Activated naive CD4-positive, alpha-beta T cell treated with anti-CD3 and anti-CD28 coated beads, Interleukin-2, amount 50 U/mL, for 72 hours (primary cell): ENCODE data around the gene MYPOP. TPM values are rescaled to one million over a fixed set of nuclear protein-coding genes. Genes with fewer than 3 reads are reported as not detected.

Experiments
- ATAC-seq, 2 donors: fragments of 150-1000 bp; cut with Tn5 transposase; 2 replicates each; pipeline ENCODE4 v1.10.0; 2021; ENCODE audit warnings: mild to moderate bottlenecking in 2 of 2, moderate library complexity in 2 of 2
- DNase-seq, 2 donors: peaks; one replicate each; pipeline ENCODE4 v3.0.0; 2021 to 2022; ENCODE audit warnings: low spot score in 2 of 2
- H3K27ac Mint-ChIP-seq, 2 donors: one replicate each; pipeline ENCODE4 v1.8.0; 2022; ENCODE audit warnings: mild to moderate bottlenecking in 2 of 2, mixed read lengths in 2 of 2
- H3K36me3 Mint-ChIP-seq, 2 donors: one replicate each; pipeline ENCODE4 v1.8.0; 2022; ENCODE audit warnings: mixed read lengths in 2 of 2
- H3K9me3 Mint-ChIP-seq, 2 donors: one replicate each; pipeline ENCODE4 v1.8.0; 2022; ENCODE audit warnings: mixed read lengths in 2 of 2
- total RNA-seq, 2 donors: library from RNA; stranded (reverse); gene quantifications; one replicate each; pipeline ENCODE4 v1.2.3, GENCODE V29; 2022

MYPOP gene
- total RNA-seq, 2 donors from 2014 or later = 8.3 to 9.1 TPM

- H3K27ac Mint-ChIP-seq = no peak overlapping the region
- no peak for ATAC-seq
- no peaks in the 10 kb centered on the region for H3K36me3 Mint-ChIP-seq
- DNase-seq = no peak
- no peaks in the 10 kb centered on the region for H3K9me3 Mint-ChIP-seq
Observed at GRCh38 chr19:45890877-45891276, 11.5 kb downstream of the MYPOP start.

GRCh38 chr19:45889210-45889885 lies 13.1 kb downstream of the MYPOP start:
- no peaks in the 10 kb centered on the region for H3K9me3 Mint-ChIP-seq
- no peaks in the 10 kb centered on the region for H3K36me3 Mint-ChIP-seq
- no peak for DNase-seq
- H3K27ac Mint-ChIP-seq = peak overlapping the region in 1 of 2 donors; percentile 75
- ATAC-seq = no peak

- H3K27ac Mint-ChIP-seq = peak overlapping the region; percentile 86 to 95
- no peaks in the 10 kb centered on the region for H3K9me3 Mint-ChIP-seq
- no peak for ATAC-seq
- no peak for DNase-seq
- no peaks in the 10 kb centered on the region for H3K36me3 Mint-ChIP-seq
Observed at GRCh38 chr19:45887200-45887710, 15.2 kb downstream of the MYPOP start.

GRCh38 chr19:45886427-45887199 lies 15.8 kb downstream of the MYPOP start:
- DNase-seq (peak; percentile 88 to 91), ATAC-seq (peak; percentile 85 to 87)
- H3K36me3 Mint-ChIP-seq = no peaks in the 10 kb centered on the region
- H3K9me3 Mint-ChIP-seq = no peaks in the 10 kb centered on the region
- peak overlapping the region; percentile 86 to 95 for H3K27ac Mint-ChIP-seq

GRCh38 chr19:45885556-45886426 lies 16.6 kb downstream of the MYPOP start, which contains the start of gene IRF2BP1:
IRF2BP1 (minus strand) TSS chr19:45886141; CDS start chr19:45885774, 367 bp downstream.
- Mint-ChIP-seq H3K9me3 (no peaks in the 10 kb centered on the region), H3K36me3 (no peaks in the 10 kb centered on the region), H3K27ac (peak within 1 kb of the TSS; percentile 86 to 95)
- peak; percentile 62 to 78 for ATAC-seq
- peak; percentile 88 to 89 for DNase-seq

- ATAC-seq = peak in 1 of 2 donors; percentile 7
- no peak overlapping the region for H3K27ac Mint-ChIP-seq
- DNase-seq = peak in 1 of 2 donors; percentile 65
- no peaks in the 10 kb centered on the region for H3K9me3 Mint-ChIP-seq
- H3K36me3 Mint-ChIP-seq = no peaks in the 10 kb centered on the region
Observed at GRCh38 chr19:45884682-45885555, 17.5 kb downstream of the MYPOP start.

- Mint-ChIP-seq H3K9me3 (no peaks in the 10 kb centered on the region), H3K27ac (peak overlapping the region in 1 of 2 donors; percentile 56), H3K36me3 (no peaks in the 10 kb centered on the region)
- no peak for DNase-seq
- no peak for ATAC-seq
Observed at GRCh38 chr19:45883881-45884681, 18.3 kb downstream of the MYPOP start.

GRCh38 chr19:45883586-45883880 lies 18.9 kb downstream of the MYPOP start:
- DNase-seq (no peak), ATAC-seq (no peak)
- Mint-ChIP-seq H3K27ac (peak overlapping the region in 1 of 2 donors; percentile 56), H3K9me3 (no peaks in the 10 kb centered on the region), H3K36me3 (no peaks in the 10 kb centered on the region)

GRCh38 chr19:45882652-45883585 lies 19.5 kb downstream of the MYPOP start:
- ATAC-seq = peak; percentile 14 to 24
- peak; percentile 88 to 94 for DNase-seq
- peak overlapping the region; percentile 56 to 88 for H3K27ac Mint-ChIP-seq
- no peaks in the 10 kb centered on the region for H3K36me3 Mint-ChIP-seq
- no peaks in the 10 kb centered on the region for H3K9me3 Mint-ChIP-seq

- Mint-ChIP-seq H3K9me3 (no peaks in the 10 kb centered on the region), H3K36me3 (no peaks in the 10 kb centered on the region), H3K27ac (no peak overlapping the region)
- no peak for ATAC-seq
- no peak for DNase-seq
Observed at GRCh38 chr19:45881909-45882528, 20.4 kb downstream of the MYPOP start.

- H3K36me3 Mint-ChIP-seq = no peaks in the 10 kb centered on the region
- ATAC-seq (no peak), DNase-seq (no peak)
- H3K27ac Mint-ChIP-seq = no peak overlapping the region
- H3K9me3 Mint-ChIP-seq = no peaks in the 10 kb centered on the region
Observed at GRCh38 chr19:45881082-45881908, 21.1 kb downstream of the MYPOP start.

GRCh38 chr19:45879971-45880370 lies 22.4 kb downstream of the MYPOP start:
- Mint-ChIP-seq H3K36me3 (no peaks in the 10 kb centered on the region), H3K27ac (no peak overlapping the region), H3K9me3 (no peaks in the 10 kb centered on the region)
- DNase-seq (no peak), ATAC-seq (no peak)

- H3K27ac Mint-ChIP-seq = no peak overlapping the region
- no peaks in the 10 kb centered on the region for H3K9me3 Mint-ChIP-seq
- no peak for ATAC-seq
- DNase-seq = no peak
- no peaks in the 10 kb centered on the region for H3K36me3 Mint-ChIP-seq
Observed at GRCh38 chr19:45879055-45879454, 23.4 kb downstream of the MYPOP start.
